K562 (cell line): Measurements from ENCODE around the gene UTS2R. TPM values are rescaled to one million over a fixed set of nuclear protein-coding genes. Genes with fewer than 3 reads are reported as not detected.

Source experiments
- BCOR ChIP-seq: fragments of 450-650 bp; IDR thresholded peaks from 2 replicates; pipeline ENCODE4 v1.6.1; 2016
- CREM ChIP-seq: IDR thresholded peaks from 2 replicates; pipeline ENCODE4 v1.6.1; 2014; ENCODE audit warnings: antibody characterized with exemption, low read depth
- HIVEP1 ChIP-seq: fragments of 250-450 bp; sonication (Bioruptor Pico); IDR thresholded peaks from 2 replicates; pipeline ENCODE4 v1.4.0; 2020; ENCODE audit warnings: mild to moderate bottlenecking
- KLF16 ChIP-seq: IDR thresholded peaks from 2 replicates; pipeline ENCODE4 v1.6.1; 2016; ENCODE audit warnings: antibody characterized with exemption
- MAFG ChIP-seq: fragments of 450-650 bp; conservative IDR thresholded peaks from 2 replicates; pipeline ENCODE4 v1.6.1; 2016; ENCODE audit warnings: missing genetic modification characterization, missing compliant biosample characterization
- MYBL2 ChIP-seq, 2 experiments: fragments of 450-650 bp in 1 of 2; sonication (generic) in 1 of 2; formaldehyde crosslinking in 1 of 2; IDR thresholded peaks; 2 replicates each; pipeline versions ENCODE4 v1.6.1 to v1.8.1; 2017 to 2022; ENCODE audit warnings: borderline replicate concordance in 1 of 2, inconsistent platforms in 1 of 2, low read depth in 1 of 2, mild to moderate bottlenecking in 1 of 2, missing genetic modification reagents in 1 of 2, moderate library complexity in 1 of 2
- NELFE ChIP-seq: IDR thresholded peaks from 2 replicates; pipeline ENCODE4 v1.6.1; 2011; ENCODE audit warnings: mild to moderate bottlenecking; ENCODE audit not compliant: insufficient read depth, insufficient read length
- NFATC3 ChIP-seq: fragments of 450-650 bp; IDR thresholded peaks from 2 replicates; pipeline ENCODE4 v1.6.1; 2017; ENCODE audit warnings: mild to moderate bottlenecking
- NR1H2 ChIP-seq: sonication (generic); formaldehyde crosslinking; IDR thresholded peaks from 2 replicates; pipeline ENCODE4 v1.4.0; 2020; ENCODE audit warnings: mild to moderate bottlenecking, missing genetic modification reagents
- RBM25 ChIP-seq: fragments of 200-400 bp; formaldehyde crosslinking; IDR thresholded peaks from 2 replicates; pipeline ENCODE4 v1.6.1; 2018; ENCODE audit warnings: low read length, low read depth, moderate library complexity; ENCODE audit not compliant: severe bottlenecking
- SETDB1 ChIP-seq: IDR thresholded peaks from one replicate; pipeline ENCODE4 v1.6.1; 2012; ENCODE audit warnings: low read length, control low read depth, inconsistent platforms
- TAF7 ChIP-seq: fragments of 450-650 bp; IDR thresholded peaks from 2 replicates; pipeline ENCODE4 v1.6.1; 2016; ENCODE audit warnings: missing genetic modification characterization, missing compliant biosample characterization
- TFAM ChIP-seq: fragments of 250-450 bp; sonication (Bioruptor Pico); conservative IDR thresholded peaks from 2 replicates; pipeline ENCODE4 v1.5.0; 2021; ENCODE audit warnings: mild to moderate bottlenecking, moderate library complexity
- ZNF224 ChIP-seq: sonication (generic); formaldehyde crosslinking; IDR thresholded peaks from 2 replicates; pipeline ENCODE4 v1.8.0; 2022; ENCODE audit warnings: mild to moderate bottlenecking, missing genetic modification reagents
- ZNF551 ChIP-seq: fragments of 250-450 bp; sonication (Bioruptor Pico); IDR thresholded peaks from 2 replicates; pipeline ENCODE4 v1.5.0; 2021; ENCODE audit warnings: mild to moderate bottlenecking, moderate library complexity
- ZNF764 ChIP-seq: fragments of 250-450 bp; sonication (Bioruptor Pico); IDR thresholded peaks from 2 replicates; pipeline ENCODE4 v1.4.0; 2020; ENCODE audit warnings: low read depth, mild to moderate bottlenecking, moderate library complexity
- polyA plus RNA-seq, 8 experiments: library from polyadenylated mRNA; depleted of rRNA in 4 of 8; stranded (reverse) in 5 of 8; unstranded in 3 of 8; fragments of >200 nt; fragmentation: Nextera tagmentation in 2 of 8; fragmentation: Illumina TruSeq in 1 of 8; extraction: Ambion mirVana in 2 of 8; extraction: Trizol in 1 of 8; gene quantifications; 2 replicates each; pipeline versions ENCODE4 v1.2.1 to v1.2.3, GENCODE V29; 2011 to 2014; ENCODE audit warnings: inconsistent platforms in 1 of 8, missing spikeins in 1 of 8
- total RNA-seq, 7 experiments: library from RNA; depleted of rRNA in 6 of 7; stranded (reverse); fragments of >200 nt in 6 of 7; fragmentation: Illumina TruSeq in 2 of 7; extraction: Trizol in 2 of 7; gene quantifications; 2 replicates each; pipeline versions ENCODE4 v1.2.1 to v1.2.3, GENCODE V29; 2011 to 2021; ENCODE audit warnings: low replicate concordance in 1 of 7
- TF ChIP-seq, protein P1 (sequence below), 2 experiments: fragments of 450-650 bp; formaldehyde crosslinking in 1 of 2; IDR thresholded peaks; 2 replicates each; pipeline versions ENCODE4 v1.4.0 to v1.6.1; 2014 to 2020; ENCODE audit warnings: mild to moderate bottlenecking in 2 of 2, borderline replicate concordance in 1 of 2, low read depth in 1 of 2
- TF ChIP-seq, protein P2 (sequence below): fragments of 250-450 bp; sonication (Bioruptor Pico); IDR thresholded peaks from 2 replicates; pipeline ENCODE4 v1.8.0; 2022; ENCODE audit warnings: moderate library complexity, mild to moderate bottlenecking, inconsistent platforms
- TF ChIP-seq, protein P3 (sequence below): fragments of 250-450 bp; sonication (Bioruptor Pico); IDR thresholded peaks from 2 replicates; pipeline ENCODE4 v1.5.0; 2021

Gene UTS2R
- total and polyA plus RNA-seq, 9 of the 15 experiments (the other 6 are each of a cell fraction or from before 2014, with no cell fraction given): 0.22 TPM; not detected in 8

DNA sequence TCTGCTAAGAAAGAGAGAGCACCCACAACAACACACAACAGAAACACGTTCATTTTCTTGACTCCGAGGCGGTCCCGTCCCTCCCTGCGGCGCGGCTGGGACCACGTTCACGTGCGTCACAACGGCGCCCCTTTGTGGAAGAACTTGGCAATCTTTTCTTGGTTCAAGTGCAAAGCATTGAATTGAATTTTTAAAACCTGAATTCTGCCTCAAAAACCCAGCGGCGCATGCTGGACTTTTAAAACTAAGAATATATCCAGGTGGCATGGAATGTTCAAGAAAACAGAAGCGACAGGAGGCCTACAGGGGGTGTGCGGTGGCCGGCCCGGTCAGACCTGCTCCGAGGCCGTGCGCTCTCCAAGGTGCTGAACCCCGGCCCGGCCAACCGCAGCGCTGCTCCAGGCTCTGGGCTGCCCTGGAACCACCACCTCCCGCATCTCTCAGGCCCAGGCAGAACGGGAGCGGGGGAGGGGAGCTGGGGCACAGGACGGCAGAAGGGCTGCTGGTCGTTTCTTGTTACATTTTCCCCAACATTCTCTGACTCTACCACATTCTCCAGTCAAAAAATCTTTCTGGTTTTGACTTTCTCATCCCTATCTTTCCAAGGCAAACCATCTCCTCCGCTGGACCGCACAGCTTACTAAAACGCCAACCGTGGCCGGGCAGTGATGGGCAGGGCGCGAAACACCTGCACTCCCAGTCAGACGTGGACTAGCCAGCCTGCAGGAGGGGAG is 43.1 kb downstream of the UTS2R start (continued):
- TF ChIP-seq, protein P1, sequence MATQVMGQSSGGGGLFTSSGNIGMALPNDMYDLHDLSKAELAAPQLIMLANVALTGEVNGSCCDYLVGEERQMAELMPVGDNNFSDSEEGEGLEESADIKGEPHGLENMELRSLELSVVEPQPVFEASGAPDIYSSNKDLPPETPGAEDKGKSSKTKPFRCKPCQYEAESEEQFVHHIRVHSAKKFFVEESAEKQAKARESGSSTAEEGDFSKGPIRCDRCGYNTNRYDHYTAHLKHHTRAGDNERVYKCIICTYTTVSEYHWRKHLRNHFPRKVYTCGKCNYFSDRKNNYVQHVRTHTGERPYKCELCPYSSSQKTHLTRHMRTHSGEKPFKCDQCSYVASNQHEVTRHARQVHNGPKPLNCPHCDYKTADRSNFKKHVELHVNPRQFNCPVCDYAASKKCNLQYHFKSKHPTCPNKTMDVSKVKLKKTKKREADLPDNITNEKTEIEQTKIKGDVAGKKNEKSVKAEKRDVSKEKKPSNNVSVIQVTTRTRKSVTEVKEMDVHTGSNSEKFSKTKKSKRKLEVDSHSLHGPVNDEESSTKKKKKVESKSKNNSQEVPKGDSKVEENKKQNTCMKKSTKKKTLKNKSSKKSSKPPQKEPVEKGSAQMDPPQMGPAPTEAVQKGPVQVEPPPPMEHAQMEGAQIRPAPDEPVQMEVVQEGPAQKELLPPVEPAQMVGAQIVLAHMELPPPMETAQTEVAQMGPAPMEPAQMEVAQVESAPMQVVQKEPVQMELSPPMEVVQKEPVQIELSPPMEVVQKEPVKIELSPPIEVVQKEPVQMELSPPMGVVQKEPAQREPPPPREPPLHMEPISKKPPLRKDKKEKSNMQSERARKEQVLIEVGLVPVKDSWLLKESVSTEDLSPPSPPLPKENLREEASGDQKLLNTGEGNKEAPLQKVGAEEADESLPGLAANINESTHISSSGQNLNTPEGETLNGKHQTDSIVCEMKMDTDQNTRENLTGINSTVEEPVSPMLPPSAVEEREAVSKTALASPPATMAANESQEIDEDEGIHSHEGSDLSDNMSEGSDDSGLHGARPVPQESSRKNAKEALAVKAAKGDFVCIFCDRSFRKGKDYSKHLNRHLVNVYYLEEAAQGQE (IDR thresholded peaks at IDR 0.05; ENCODE audit: borderline replicate concordance): peak; percentile 100
- TF ChIP-seq, protein P1 (CRISPR knock-in tag; IDR thresholded peaks at IDR 0.05; ENCODE audit: low read depth): peak; percentile 99
- TF ChIP-seq HIVEP1: no peak
- TF ChIP-seq, protein P2, sequence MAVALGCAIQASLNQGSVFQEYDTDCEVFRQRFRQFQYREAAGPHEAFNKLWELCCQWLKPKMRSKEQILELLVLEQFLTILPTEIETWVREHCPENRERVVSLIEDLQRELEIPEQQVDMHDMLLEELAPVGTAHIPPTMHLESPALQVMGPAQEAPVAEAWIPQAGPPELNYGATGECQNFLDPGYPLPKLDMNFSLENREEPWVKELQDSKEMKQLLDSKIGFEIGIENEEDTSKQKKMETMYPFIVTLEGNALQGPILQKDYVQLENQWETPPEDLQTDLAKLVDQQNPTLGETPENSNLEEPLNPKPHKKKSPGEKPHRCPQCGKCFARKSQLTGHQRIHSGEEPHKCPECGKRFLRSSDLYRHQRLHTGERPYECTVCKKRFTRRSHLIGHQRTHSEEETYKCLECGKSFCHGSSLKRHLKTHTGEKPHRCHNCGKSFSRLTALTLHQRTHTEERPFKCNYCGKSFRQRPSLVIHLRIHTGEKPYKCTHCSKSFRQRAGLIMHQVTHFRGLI (CRISPR knock-in tag): no peak
- no peak for TF ChIP-seq TFAM (CRISPR knock-in tag)
- TF ChIP-seq RBM25: no peak
- TF ChIP-seq SETDB1: no peak
- TF ChIP-seq MAFG (tag): no peak
- peak; percentile 91; the same call in 1 of the 2 replicates for TF ChIP-seq NR1H2
- no peak for TF ChIP-seq ZNF764 (CRISPR knock-in tag)
- TF ChIP-seq, protein P3, sequence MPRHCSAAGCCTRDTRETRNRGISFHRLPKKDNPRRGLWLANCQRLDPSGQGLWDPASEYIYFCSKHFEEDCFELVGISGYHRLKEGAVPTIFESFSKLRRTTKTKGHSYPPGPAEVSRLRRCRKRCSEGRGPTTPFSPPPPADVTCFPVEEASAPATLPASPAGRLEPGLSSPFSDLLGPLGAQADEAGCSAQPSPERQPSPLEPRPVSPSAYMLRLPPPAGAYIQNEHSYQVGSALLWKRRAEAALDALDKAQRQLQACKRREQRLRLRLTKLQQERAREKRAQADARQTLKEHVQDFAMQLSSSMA (CRISPR knock-in tag): no peak
- TF ChIP-seq NFATC3: no peak
- peak; percentile 46; the same call in 1 of the 2 replicates for TF ChIP-seq ZNF224 (CRISPR knock-in tag)
- TF ChIP-seq BCOR: 0 out of 2 replicates have a peak, but pooled peaks have one; percentile 28
- TF ChIP-seq KLF16: 0 out of 2 replicates have a peak, but pooled peaks have one; percentile 5
- TF ChIP-seq ZNF551: no peak
- TF ChIP-seq CREM: peak; percentile 23; the same call in 1 of the 2 replicates
- TF ChIP-seq MYBL2 (IDR thresholded peaks at IDR 0.05; ENCODE audit: low read depth): no peak
- no peak for TF ChIP-seq MYBL2 (CRISPR knock-in tag; IDR thresholded peaks at IDR 0.05; ENCODE audit: borderline replicate concordance)
- TF ChIP-seq TAF7 (tag): no peak
- no peak for TF ChIP-seq NELFE
